Measurements from ENCODE around the gene TAS2R13.

The TAS2R13 gene

GRCh38 chr12:10873378-10873777 is 36.0 kb downstream of the TAS2R13 start:
- DNase-seq (ENCODE audit: low read depth in 2 of 2), result no peak

- no peak for DNase-seq (ENCODE audit: low read depth in 2 of 2)
Observed at GRCh38 chr12:10867381-10867780, 42.0 kb downstream of the TAS2R13 start.

- no peak for DNase-seq (ENCODE audit: low read depth in 2 of 2)
Observed at GRCh38 chr12:10863512-10864218, 45.7 kb downstream of the TAS2R13 start.

GRCh38 chr12:10861366-10861765 is 48.0 kb downstream of the TAS2R13 start:
- no peak for DNase-seq (ENCODE audit: low read depth in 2 of 2)
